HEK293 (cell line): Measurements from ENCODE around the gene CETP.

Experiments used
- CTCF ChIA-PET: fragments of 350-600 bp; formaldehyde crosslinking; extraction: SDS; loops from one replicate; lab custom pipeline; 2021; ENCODE audit warnings: antibody characterized with exemption; lab: Yijun Ruan, JAX
- POLR2A ChIA-PET: fragments of 300-600 bp; formaldehyde crosslinking; extraction: SDS; loops from one replicate; lab custom pipeline; 2020; ENCODE audit warnings: antibody characterized with exemption, inconsistent platforms; lab: Yijun Ruan, JAX
- H3K27ac ChIP-seq: fragments of 200-500 bp; sonication (Bioruptor generic); 2 replicates; pipeline ENCODE4 v1.5.1; 2014; ENCODE audit warnings: low read depth, low read length, control low read depth, inconsistent platforms; ENCODE audit errors: extremely low read depth
- H3K36me3 ChIP-seq, 2 experiments: fragments of 200-500 bp in 1 of 2; sonication (Bioruptor generic) in 1 of 2; 1 replicate in 1 of 2; 2 replicates in 1 of 2; pipeline ENCODE4 v1.5.1; 2014 to 2017; ENCODE audit warnings: inconsistent platforms in 2 of 2, low read length in 2 of 2; ENCODE audit not compliant: control insufficient read depth in 2 of 2, insufficient read depth in 1 of 2
- H3K4me1 ChIP-seq: fragments of 200-500 bp; sonication (Bioruptor generic); 2 replicates; pipeline ENCODE4 v1.5.1; 2014; ENCODE audit warnings: mild to moderate bottlenecking, low read length, inconsistent platforms; ENCODE audit not compliant: control insufficient read depth, insufficient read depth
- H3K4me3 ChIP-seq: 2 replicates; pipeline ENCODE4 v1.5.1; 2011; ENCODE audit warnings: low read depth, mild to moderate bottlenecking, control low read depth, low read length, moderate library complexity
- H3K9me3 ChIP-seq: fragments of 200-500 bp; sonication (Bioruptor generic); 2 replicates; pipeline ENCODE4 v1.5.1; 2014; ENCODE audit warnings: low read depth, low read length, inconsistent platforms; ENCODE audit not compliant: control insufficient read depth, insufficient read depth
- BCL11A ChIP-seq: fragments of 450-650 bp; formaldehyde crosslinking; IDR thresholded peaks from 2 replicates; pipeline ENCODE4 v1.5.1; 2016; ENCODE audit warnings: low read depth, missing biosample characterization, missing genetic modification characterization
- ZBTB20 ChIP-seq: fragments of 450-650 bp; formaldehyde crosslinking; IDR thresholded peaks from 2 replicates; pipeline ENCODE4 v1.5.1; 2016; ENCODE audit warnings: missing biosample characterization, missing genetic modification characterization
- ZBTB49 ChIP-seq: fragments of 450-650 bp; formaldehyde crosslinking; IDR thresholded peaks from 2 replicates; pipeline ENCODE4 v1.5.1; 2016; ENCODE audit warnings: missing biosample characterization, missing genetic modification characterization, low read depth
- ZFHX2 ChIP-seq: fragments of 450-650 bp; formaldehyde crosslinking; conservative IDR thresholded peaks from 2 replicates; pipeline ENCODE4 v1.5.1; 2016; ENCODE audit warnings: missing biosample characterization, missing genetic modification characterization
- ZNF248 ChIP-seq: fragments of 450-650 bp; formaldehyde crosslinking; IDR thresholded peaks from 2 replicates; pipeline ENCODE4 v1.5.1; 2017; ENCODE audit warnings: missing biosample characterization, missing genetic modification characterization
- ZNF311 ChIP-seq: fragments of 450-650 bp; formaldehyde crosslinking; IDR thresholded peaks from 2 replicates; pipeline ENCODE4 v1.5.1; 2017; ENCODE audit warnings: missing biosample characterization, missing genetic modification characterization, borderline replicate concordance
- ZNF670 ChIP-seq: fragments of 450-650 bp; formaldehyde crosslinking; IDR thresholded peaks from 2 replicates; pipeline ENCODE4 v1.5.1; 2016; ENCODE audit warnings: missing biosample characterization, missing genetic modification characterization, low read depth
- ZNF768 ChIP-seq: fragments of 450-650 bp; formaldehyde crosslinking; IDR thresholded peaks from 2 replicates; pipeline ENCODE4 v1.5.1; 2018; ENCODE audit warnings: missing biosample characterization, mild to moderate bottlenecking, missing genetic modification characterization
- ZSCAN23 ChIP-seq: fragments of 450-650 bp; formaldehyde crosslinking; IDR thresholded peaks from 2 replicates; pipeline ENCODE4 v1.5.1; 2016; ENCODE audit warnings: missing biosample characterization, missing genetic modification characterization
- ZSCAN4 ChIP-seq: fragments of 450-650 bp; formaldehyde crosslinking; IDR thresholded peaks from 2 replicates; pipeline ENCODE4 v1.5.1; 2017; ENCODE audit warnings: missing biosample characterization, missing genetic modification characterization
- ZXDB ChIP-seq: fragments of 450-650 bp; formaldehyde crosslinking; IDR thresholded peaks from 2 replicates; pipeline ENCODE4 v1.5.1; 2016; ENCODE audit warnings: missing biosample characterization, missing genetic modification characterization
- TF ChIP-seq, protein P1 (sequence below): fragments of 450-650 bp; formaldehyde crosslinking; IDR thresholded peaks from 2 replicates; pipeline ENCODE4 v1.5.1; 2017; ENCODE audit warnings: missing biosample characterization, missing genetic modification characterization
- TF ChIP-seq, protein P2 (sequence below): fragments of 450-650 bp; formaldehyde crosslinking; IDR thresholded peaks from 2 replicates; pipeline ENCODE4 v1.5.1; 2016; ENCODE audit warnings: missing biosample characterization, missing genetic modification characterization
- TF ChIP-seq, protein P3 (sequence below): fragments of 450-650 bp; formaldehyde crosslinking; IDR thresholded peaks from 2 replicates; pipeline ENCODE4 v1.5.1; 2016; ENCODE audit warnings: missing biosample characterization, missing genetic modification characterization
- TF ChIP-seq, protein P4 (sequence below): fragments of 450-650 bp; formaldehyde crosslinking; optimal IDR thresholded peaks from 2 replicates; pipeline ENCODE3; 2016; ENCODE audit warnings: missing biosample characterization, mild to moderate bottlenecking, missing genetic modification characterization

The CETP gene

DNA sequence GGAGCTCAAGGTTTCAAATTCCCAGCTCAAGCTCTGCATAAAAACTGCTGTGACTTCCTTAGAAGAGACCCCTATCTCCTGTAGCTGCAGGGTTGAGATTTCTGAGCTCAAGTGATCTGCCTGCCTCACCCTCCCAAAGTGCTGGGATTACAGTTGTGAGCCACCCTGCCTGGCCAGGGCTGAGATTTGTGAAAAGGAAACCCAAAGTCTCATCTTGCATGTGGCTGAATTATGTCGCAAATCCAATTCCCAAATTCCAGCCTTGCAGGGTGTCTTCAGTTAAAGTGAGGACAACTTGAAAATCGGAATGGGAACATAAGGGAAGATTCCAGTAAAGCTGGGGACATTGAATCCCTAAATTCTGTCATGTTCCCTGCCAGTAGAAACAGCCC lies 14.2 kb upstream of the CETP start:
- Histone ChIP-seq H3K9me3 (no peaks in the 10 kb centered on the region), H3K27ac (no peak overlapping the region), H3K4me1 (no peaks in the 10 kb centered on the region), H3K36me3 (peaks cover 16 to 29% of the 10 kb centered on the region in 2 experiments), H3K4me3 (no peak overlapping the region)
- CTCF ChIA-PET: interaction anchor here (0.6 to 1.8 kb wide), 5 partner anchors 17 to 201 kb away, joined by 3 to 9 read pairs (median 5); partner anchors contain the start of gene NLRC5
- POLR2A ChIA-PET: interaction anchor here (0.6 to 1.2 kb wide), 4 partner anchors 10 to 92 kb away, joined by 3 to 8 read pairs (median 5); partner anchors contain the start of gene HERPUD1
- TF ChIP-seq BCL11A: no peak
- TF ChIP-seq ZSCAN23 (tag by site-specific recombination): no peak
- TF ChIP-seq ZNF768: no peak
- no peak for TF ChIP-seq ZSCAN4
- TF ChIP-seq ZXDB (tag by site-specific recombination): no peak
- no peak for TF ChIP-seq ZNF248 (tag by site-specific recombination)

- TF ChIP-seq ZNF670 (tag by site-specific recombination) (no peak), ZBTB20 (tag by site-specific recombination) (no peak), ZFHX2 (tag by site-specific recombination) (no peak), ZNF311 (no peak), ZBTB49 (tag by site-specific recombination) (no peak)
- TF ChIP-seq, protein P1, sequence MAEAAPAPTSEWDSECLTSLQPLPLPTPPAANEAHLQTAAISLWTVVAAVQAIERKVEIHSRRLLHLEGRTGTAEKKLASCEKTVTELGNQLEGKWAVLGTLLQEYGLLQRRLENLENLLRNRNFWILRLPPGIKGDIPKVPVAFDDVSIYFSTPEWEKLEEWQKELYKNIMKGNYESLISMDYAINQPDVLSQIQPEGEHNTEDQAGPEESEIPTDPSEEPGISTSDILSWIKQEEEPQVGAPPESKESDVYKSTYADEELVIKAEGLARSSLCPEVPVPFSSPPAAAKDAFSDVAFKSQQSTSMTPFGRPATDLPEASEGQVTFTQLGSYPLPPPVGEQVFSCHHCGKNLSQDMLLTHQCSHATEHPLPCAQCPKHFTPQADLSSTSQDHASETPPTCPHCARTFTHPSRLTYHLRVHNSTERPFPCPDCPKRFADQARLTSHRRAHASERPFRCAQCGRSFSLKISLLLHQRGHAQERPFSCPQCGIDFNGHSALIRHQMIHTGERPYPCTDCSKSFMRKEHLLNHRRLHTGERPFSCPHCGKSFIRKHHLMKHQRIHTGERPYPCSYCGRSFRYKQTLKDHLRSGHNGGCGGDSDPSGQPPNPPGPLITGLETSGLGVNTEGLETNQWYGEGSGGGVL: no peak
- TF ChIP-seq, protein P2, sequence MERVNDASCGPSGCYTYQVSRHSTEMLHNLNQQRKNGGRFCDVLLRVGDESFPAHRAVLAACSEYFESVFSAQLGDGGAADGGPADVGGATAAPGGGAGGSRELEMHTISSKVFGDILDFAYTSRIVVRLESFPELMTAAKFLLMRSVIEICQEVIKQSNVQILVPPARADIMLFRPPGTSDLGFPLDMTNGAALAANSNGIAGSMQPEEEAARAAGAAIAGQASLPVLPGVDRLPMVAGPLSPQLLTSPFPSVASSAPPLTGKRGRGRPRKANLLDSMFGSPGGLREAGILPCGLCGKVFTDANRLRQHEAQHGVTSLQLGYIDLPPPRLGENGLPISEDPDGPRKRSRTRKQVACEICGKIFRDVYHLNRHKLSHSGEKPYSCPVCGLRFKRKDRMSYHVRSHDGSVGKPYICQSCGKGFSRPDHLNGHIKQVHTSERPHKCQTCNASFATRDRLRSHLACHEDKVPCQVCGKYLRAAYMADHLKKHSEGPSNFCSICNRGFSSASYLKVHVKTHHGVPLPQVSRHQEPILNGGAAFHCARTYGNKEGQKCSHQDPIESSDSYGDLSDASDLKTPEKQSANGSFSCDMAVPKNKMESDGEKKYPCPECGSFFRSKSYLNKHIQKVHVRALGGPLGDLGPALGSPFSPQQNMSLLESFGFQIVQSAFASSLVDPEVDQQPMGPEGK: no peak
- TF ChIP-seq, protein P3, sequence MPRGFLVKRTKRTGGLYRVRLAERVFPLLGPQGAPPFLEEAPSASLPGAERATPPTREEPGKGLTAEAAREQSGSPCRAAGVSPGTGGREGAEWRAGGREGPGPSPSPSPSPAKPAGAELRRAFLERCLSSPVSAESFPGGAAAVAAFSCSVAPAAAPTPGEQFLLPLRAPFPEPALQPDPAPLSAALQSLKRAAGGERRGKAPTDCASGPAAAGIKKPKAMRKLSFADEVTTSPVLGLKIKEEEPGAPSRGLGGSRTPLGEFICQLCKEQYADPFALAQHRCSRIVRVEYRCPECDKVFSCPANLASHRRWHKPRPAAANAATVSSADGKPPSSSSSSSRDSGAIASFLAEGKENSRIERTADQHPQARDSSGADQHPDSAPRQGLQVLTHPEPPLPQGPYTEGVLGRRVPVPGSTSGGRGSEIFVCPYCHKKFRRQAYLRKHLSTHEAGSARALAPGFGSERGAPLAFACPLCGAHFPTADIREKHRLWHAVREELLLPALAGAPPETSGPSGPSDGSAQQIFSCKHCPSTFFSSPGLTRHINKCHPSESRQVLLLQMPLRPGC (tag by site-specific recombination): no peak
- TF ChIP-seq, protein P4, sequence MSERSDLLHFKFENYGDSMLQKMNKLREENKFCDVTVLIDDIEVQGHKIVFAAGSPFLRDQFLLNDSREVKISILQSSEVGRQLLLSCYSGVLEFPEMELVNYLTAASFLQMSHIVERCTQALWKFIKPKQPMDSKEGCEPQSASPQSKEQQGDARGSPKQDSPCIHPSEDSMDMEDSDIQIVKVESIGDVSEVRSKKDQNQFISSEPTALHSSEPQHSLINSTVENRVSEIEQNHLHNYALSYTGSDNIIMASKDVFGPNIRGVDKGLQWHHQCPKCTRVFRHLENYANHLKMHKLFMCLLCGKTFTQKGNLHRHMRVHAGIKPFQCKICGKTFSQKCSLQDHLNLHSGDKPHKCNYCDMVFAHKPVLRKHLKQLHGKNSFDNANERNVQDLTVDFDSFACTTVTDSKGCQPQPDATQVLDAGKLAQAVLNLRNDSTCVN: no peak
- no peak overlapping the region for H3K4me3 ChIP-seq
- ChIA-PET POLR2A (no interaction called here), CTCF (interaction anchor here (0.6 to 1.8 kb wide), 4 partner anchors 10 to 136 kb away, joined by 3 to 9 read pairs (median 4); no protein-coding TSS in a partner anchor)
- H3K27ac ChIP-seq: no peak overlapping the region
- no peaks in the 10 kb centered on the region for H3K9me3 ChIP-seq
- H3K36me3 ChIP-seq: peaks cover 12 to 23% of the 10 kb centered on the region in 2 experiments
- H3K4me1 ChIP-seq: no peaks in the 10 kb centered on the region
These were observed 13.5 kb upstream of the CETP start for GRCh38 chr16:56948234-56948633.
